Mesendoderm (in vitro differentiated cells): ENCODE results near the gene FBXW5.

Experiments
- DNase-seq: peaks from one replicate; pipeline ENCODE4 v3.0.0; 2013
- H2AK5ac ChIP-seq: 2 replicates; pipeline ENCODE4 v1.6.1; 2013; ENCODE audit warnings: low read length, inconsistent platforms
- H2BK120ac ChIP-seq: 2 replicates; pipeline ENCODE4 v1.6.1; 2013; ENCODE audit warnings: low read depth, mild to moderate bottlenecking, low read length, moderate library complexity, mixed read lengths
- H2BK15ac ChIP-seq: replicated peaks from 2 replicates; pipeline ENCODE4 v1.6.1; 2013; ENCODE audit warnings: low read depth, mild to moderate bottlenecking, moderate library complexity
- H2BK5ac ChIP-seq: 2 replicates; pipeline ENCODE4 v1.6.1; 2013; ENCODE audit warnings: low read length, inconsistent platforms
- H3K18ac ChIP-seq: 2 replicates; pipeline ENCODE4 v1.6.1; 2013; ENCODE audit warnings: mild to moderate bottlenecking, low read length, mixed read lengths
- H3K23ac ChIP-seq: one replicate; pipeline ENCODE4 v1.6.1; 2013; ENCODE audit warnings: low read length
- H3K27ac ChIP-seq: 2 replicates; pipeline ENCODE4 v1.5.1; 2013; ENCODE audit warnings: low read depth, mild to moderate bottlenecking, inconsistent platforms, low read length, moderate library complexity
- H3K27me3 ChIP-seq: 2 replicates; pipeline ENCODE4 v1.6.1; 2013; ENCODE audit warnings: low read length, control low read depth, mild to moderate bottlenecking, inconsistent platforms; ENCODE audit not compliant: insufficient read depth, poor library complexity
- H3K36me3 ChIP-seq: 2 replicates; pipeline ENCODE4 v1.6.1; 2013; ENCODE audit warnings: low read length, inconsistent platforms; ENCODE audit not compliant: control insufficient read depth, insufficient read depth
- H3K4ac ChIP-seq: one replicate; pipeline ENCODE4 v1.6.1; 2013; ENCODE audit warnings: low read depth, mild to moderate bottlenecking, low read length, moderate library complexity
- H3K4me1 ChIP-seq: 2 replicates; pipeline ENCODE4 v1.6.1; 2013; ENCODE audit warnings: low read depth, low read length, inconsistent platforms; ENCODE audit not compliant: control insufficient read depth
- H3K4me2 ChIP-seq: 2 replicates; pipeline ENCODE4 v1.6.1; 2013; ENCODE audit warnings: low read length
- H3K4me3 ChIP-seq: 2 replicates; pipeline ENCODE4 v1.5.1; 2013; ENCODE audit warnings: mild to moderate bottlenecking, low read length
- H3K56ac ChIP-seq: one replicate; pipeline ENCODE4 v1.6.1; 2013; ENCODE audit warnings: low read length
- H3K79me1 ChIP-seq: 2 replicates; pipeline ENCODE4 v1.6.1; 2013; ENCODE audit warnings: low read length, inconsistent platforms
- H3K79me2 ChIP-seq: 2 replicates; pipeline ENCODE4 v1.6.1; 2013; ENCODE audit warnings: mild to moderate bottlenecking, low read length; ENCODE audit not compliant: control insufficient read depth, insufficient read depth
- H3K9ac ChIP-seq: 2 replicates; pipeline ENCODE4 v1.6.1; 2013; ENCODE audit warnings: low read length, inconsistent platforms
- H4K5ac ChIP-seq: one replicate; pipeline ENCODE4 v1.6.1; 2013; ENCODE audit warnings: low read length
- H4K8ac ChIP-seq: one replicate; pipeline ENCODE4 v1.6.1; 2013; ENCODE audit warnings: low read depth, mild to moderate bottlenecking, control low read depth, low read length, moderate library complexity
- WGBS: extraction: QIAGEN DNeasy Blood & Tissue Kit; methylation state at CpG from one replicate; pipeline ENCODE4 v1.1.7; 2013; ENCODE audit warnings: low lambda C conversion rate, missing lambda C conversion rate; ENCODE audit not compliant: insufficient coverage; ENCODE audit errors: extremely low coverage; 5-methylcytosine and 5-hydroxymethylcytosine counted together

Gene FBXW5

GRCh38 chr9:136957901-136958300 is 13.4 kb upstream of the FBXW5 start:
- H4K8ac ChIP-seq: no peak overlapping the region
- H3K27ac ChIP-seq: no peak overlapping the region
- no peak overlapping the region for H3K4ac ChIP-seq
- H3K9ac ChIP-seq: no peak overlapping the region
- no CpG with 5 or more reads among the region's 6 CpGs for WGBS
- no peaks in the 10 kb centered on the region for H3K4me1 ChIP-seq
- no peak for DNase-seq
- no peak overlapping the region for H2BK5ac ChIP-seq
- H3K4me3 ChIP-seq: no peak overlapping the region
- no peak overlapping the region for H2AK5ac ChIP-seq
- no peaks in the 10 kb centered on the region for H3K79me1 ChIP-seq
- no peak overlapping the region for H3K56ac ChIP-seq
- H3K27me3 ChIP-seq: no peaks in the 10 kb centered on the region
- H2BK15ac ChIP-seq: no peak overlapping the region
- H3K23ac ChIP-seq: no peak overlapping the region
- no peaks in the 10 kb centered on the region for H3K36me3 ChIP-seq
- no peak overlapping the region for H2BK120ac ChIP-seq
- H4K5ac ChIP-seq: no peak overlapping the region
- no peak overlapping the region for H3K4me2 ChIP-seq
- H3K79me2 ChIP-seq: no peaks in the 10 kb centered on the region
- no peak overlapping the region for H3K18ac ChIP-seq

GRCh38 chr9:136957461-136957860 is 12.9 kb upstream of the FBXW5 start:
- Histone ChIP-seq H2BK5ac (no peak overlapping the region), H3K23ac (no peak overlapping the region), H3K36me3 (no peaks in the 10 kb centered on the region), H3K4me2 (no peak overlapping the region), H4K8ac (no peak overlapping the region), H3K4me1 (no peaks in the 10 kb centered on the region), H3K79me1 (no peaks in the 10 kb centered on the region), H2BK15ac (no peak overlapping the region), H2AK5ac (no peak overlapping the region), H3K9ac (no peak overlapping the region), H3K27me3 (no peaks in the 10 kb centered on the region), H3K27ac (no peak overlapping the region), H2BK120ac (no peak overlapping the region), H3K79me2 (no peaks in the 10 kb centered on the region), H4K5ac (no peak overlapping the region), H3K4me3 (no peak overlapping the region), H3K18ac (no peak overlapping the region), H3K56ac (no peak overlapping the region), H3K4ac (no peak overlapping the region)
- WGBS: 100% methylated on average over 1 of the region's 1 CpG
- DNase-seq: no peak

- Histone ChIP-seq H4K8ac (no peak overlapping the region), H3K4me1 (no peaks in the 10 kb centered on the region), H3K4me3 (no peak overlapping the region), H3K23ac (no peak overlapping the region), H3K27ac (no peak overlapping the region), H3K36me3 (no peaks in the 10 kb centered on the region), H3K79me2 (no peaks in the 10 kb centered on the region), H3K18ac (no peak overlapping the region), H4K5ac (no peak overlapping the region), H3K4ac (no peak overlapping the region), H2BK5ac (no peak overlapping the region), H3K4me2 (no peak overlapping the region), H2AK5ac (no peak overlapping the region), H2BK120ac (no peak overlapping the region), H3K27me3 (no peaks in the 10 kb centered on the region), H3K79me1 (no peaks in the 10 kb centered on the region), H2BK15ac (no peak overlapping the region), H3K9ac (no peak overlapping the region), H3K56ac (no peak overlapping the region)
- WGBS: 100% methylated on average over 2 of the region's 4 CpGs
- no peak for DNase-seq
Observed at GRCh38 chr9:136956604-136957003, 12.1 kb upstream of the FBXW5 start.

- no peak overlapping the region for H4K5ac ChIP-seq
- no peak overlapping the region for H3K23ac ChIP-seq
- H3K4me1 ChIP-seq: no peaks in the 10 kb centered on the region
- H2AK5ac ChIP-seq: no peak overlapping the region
- no peak overlapping the region for H3K27ac ChIP-seq
- H3K18ac ChIP-seq: no peak overlapping the region
- H3K4me3 ChIP-seq: no peak overlapping the region
- no peaks in the 10 kb centered on the region for H3K36me3 ChIP-seq
- no peak overlapping the region for H3K4me2 ChIP-seq
- no peak overlapping the region for H3K56ac ChIP-seq
- DNase-seq: no peak
- H2BK5ac ChIP-seq: no peak overlapping the region
- no peak overlapping the region for H2BK120ac ChIP-seq
- WGBS: no CpG with 5 or more reads among the region's 9 CpGs
- no peak overlapping the region for H3K9ac ChIP-seq
- H3K79me2 ChIP-seq: no peaks in the 10 kb centered on the region
- H3K79me1 ChIP-seq: no peaks in the 10 kb centered on the region
- H2BK15ac ChIP-seq: no peak overlapping the region
- H3K4ac ChIP-seq: no peak overlapping the region
- H4K8ac ChIP-seq: no peak overlapping the region
- H3K27me3 ChIP-seq: no peaks in the 10 kb centered on the region
Observed at GRCh38 chr9:136955943-136956335, 11.4 kb upstream of the FBXW5 start.

- no peak overlapping the region for H3K4ac ChIP-seq
- no peaks in the 10 kb centered on the region for H3K27me3 ChIP-seq
- no peak overlapping the region for H3K23ac ChIP-seq
- no peak overlapping the region for H2BK15ac ChIP-seq
- no peak overlapping the region for H3K18ac ChIP-seq
- H3K56ac ChIP-seq: no peak overlapping the region
- no peak overlapping the region for H3K27ac ChIP-seq
- no peak overlapping the region for H3K4me2 ChIP-seq
- H3K79me2 ChIP-seq: no peaks in the 10 kb centered on the region
- no peaks in the 10 kb centered on the region for H3K4me1 ChIP-seq
- H3K9ac ChIP-seq: no peak overlapping the region
- no peak overlapping the region for H4K5ac ChIP-seq
- no CpG with 5 or more reads among the region's 14 CpGs for WGBS
- H3K79me1 ChIP-seq: no peaks in the 10 kb centered on the region
- no peak overlapping the region for H2BK5ac ChIP-seq
- no peaks in the 10 kb centered on the region for H3K36me3 ChIP-seq
- DNase-seq: no peak
- H4K8ac ChIP-seq: no peak overlapping the region
- H2BK120ac ChIP-seq: no peak overlapping the region
- H3K4me3 ChIP-seq: no peak overlapping the region
- no peak overlapping the region for H2AK5ac ChIP-seq
Observed at GRCh38 chr9:136955202-136955942, 10.8 kb upstream of the FBXW5 start.
